Activated naive CD4-positive, alpha-beta T cell treated with anti-CD3 and anti-CD28 coated beads, Interleukin-2, amount 50 U/mL, for 72 hours (primary cell): ENCODE measurements around the gene ARHGEF38. TPM values are rescaled to one million over a fixed set of nuclear protein-coding genes. Genes with fewer than 3 reads are reported as not detected.

Source experiments
- ATAC-seq, 2 donors: fragments of 150-1000 bp; cut with Tn5 transposase; 2 replicates each; pipeline ENCODE4 v1.10.0; 2021; ENCODE audit warnings: mild to moderate bottlenecking in 2 of 2, moderate library complexity in 2 of 2
- DNase-seq, 2 donors: peaks; one replicate each; pipeline ENCODE4 v3.0.0; 2021 to 2022; ENCODE audit warnings: low spot score in 2 of 2
- H3K27ac Mint-ChIP-seq, 2 donors: one replicate each; pipeline ENCODE4 v1.8.0; 2022; ENCODE audit warnings: mild to moderate bottlenecking in 2 of 2, mixed read lengths in 2 of 2
- H3K36me3 Mint-ChIP-seq, 2 donors: one replicate each; pipeline ENCODE4 v1.8.0; 2022; ENCODE audit warnings: mixed read lengths in 2 of 2
- H3K9me3 Mint-ChIP-seq, 2 donors: one replicate each; pipeline ENCODE4 v1.8.0; 2022; ENCODE audit warnings: mixed read lengths in 2 of 2
- total RNA-seq, 2 donors: library from RNA; stranded (reverse); gene quantifications; one replicate each; pipeline ENCODE4 v1.2.3, GENCODE V29; 2022

ARHGEF38 gene
- total RNA-seq, 2 donors from 2014 or later = not detected

- ATAC-seq (no peak), DNase-seq (no peak)
- Mint-ChIP-seq H3K9me3 (no peaks in the 10 kb centered on the region), H3K36me3 (no peaks in the 10 kb centered on the region), H3K27ac (no peak overlapping the region)
These were observed 6.3 kb upstream of the ARHGEF38 start for GRCh38 chr4:105546086-105546485.

- no peaks in the 10 kb centered on the region for H3K36me3 Mint-ChIP-seq
- no peaks in the 10 kb centered on the region for H3K9me3 Mint-ChIP-seq
- no peak for DNase-seq
- no peak overlapping the region for H3K27ac Mint-ChIP-seq
- no peak for ATAC-seq
These were observed 4.7 kb upstream of the ARHGEF38 start for GRCh38 chr4:105547769-105548168.

- DNase-seq (no peak), ATAC-seq (no peak)
- Mint-ChIP-seq H3K36me3 (no peaks in the 10 kb centered on the region), H3K9me3 (no peaks in the 10 kb centered on the region), H3K27ac (no peak overlapping the region)
These were observed 3.9 kb upstream of the ARHGEF38 start for GRCh38 chr4:105548483-105548882.

- DNase-seq (no peak), ATAC-seq (no peak)
- no peak overlapping the region for H3K27ac Mint-ChIP-seq
- H3K36me3 Mint-ChIP-seq = no peaks in the 10 kb centered on the region
- no peaks in the 10 kb centered on the region for H3K9me3 Mint-ChIP-seq
These were observed 1.8 kb upstream of the ARHGEF38 start for GRCh38 chr4:105550641-105551040.

- ATAC-seq = no peak
- Mint-ChIP-seq H3K27ac (no peak overlapping the region), H3K36me3 (no peaks in the 10 kb centered on the region), H3K9me3 (no peaks in the 10 kb centered on the region)
- no peak for DNase-seq
These were observed 3.0 kb downstream of the ARHGEF38 start for GRCh38 chr4:105555409-105555808.

- no peak overlapping the region for H3K27ac Mint-ChIP-seq
- DNase-seq = no peak
- H3K9me3 Mint-ChIP-seq = no peaks in the 10 kb centered on the region
- H3K36me3 Mint-ChIP-seq = no peaks in the 10 kb centered on the region
- ATAC-seq = no peak
These were observed 3.8 kb downstream of the ARHGEF38 start for GRCh38 chr4:105556206-105556605.

- H3K36me3 Mint-ChIP-seq = no peaks in the 10 kb centered on the region
- DNase-seq = no peak
- ATAC-seq = no peak
- H3K27ac Mint-ChIP-seq = no peak overlapping the region
- no peaks in the 10 kb centered on the region for H3K9me3 Mint-ChIP-seq
These were observed 5.9 kb downstream of the ARHGEF38 start for GRCh38 chr4:105558277-105558676.

- Mint-ChIP-seq H3K36me3 (no peaks in the 10 kb centered on the region), H3K27ac (no peak overlapping the region), H3K9me3 (no peaks in the 10 kb centered on the region)
- peak in 1 of 2 donors; percentile 26 for ATAC-seq
- DNase-seq = no peak
These were observed 8.0 kb downstream of the ARHGEF38 start for GRCh38 chr4:105560421-105560848.

- Mint-ChIP-seq H3K36me3 (no peaks in the 10 kb centered on the region), H3K27ac (no peak overlapping the region), H3K9me3 (no peaks in the 10 kb centered on the region)
- DNase-seq = no peak
- no peak for ATAC-seq
These were observed 10.9 kb downstream of the ARHGEF38 start for GRCh38 chr4:105563352-105563751.

- ATAC-seq = no peak
- Mint-ChIP-seq H3K36me3 (no peaks in the 10 kb centered on the region), H3K9me3 (no peaks in the 10 kb centered on the region), H3K27ac (no peak overlapping the region)
- DNase-seq = no peak
These were observed 16.2 kb downstream of the ARHGEF38 start for GRCh38 chr4:105568584-105568983.

- H3K36me3 Mint-ChIP-seq = no peaks in the 10 kb centered on the region
- ATAC-seq = no peak
- H3K9me3 Mint-ChIP-seq = no peaks in the 10 kb centered on the region
- no peak for DNase-seq
- H3K27ac Mint-ChIP-seq = no peak overlapping the region
These were observed 16.8 kb downstream of the ARHGEF38 start for GRCh38 chr4:105569057-105569865.

GRCh38 chr4:105569866-105570236 lies 17.4 kb downstream of the ARHGEF38 start:
- H3K36me3 Mint-ChIP-seq = no peaks in the 10 kb centered on the region
- no peak for ATAC-seq
- DNase-seq = no peak
- no peak overlapping the region for H3K27ac Mint-ChIP-seq
- H3K9me3 Mint-ChIP-seq = no peaks in the 10 kb centered on the region

- H3K36me3 Mint-ChIP-seq = no peaks in the 10 kb centered on the region
- no peaks in the 10 kb centered on the region for H3K9me3 Mint-ChIP-seq
These were observed 19.9 kb downstream of the ARHGEF38 start for GRCh38 chr4:105572296-105572695.

GRCh38 chr4:105586638-105587328 lies 34.4 kb downstream of the ARHGEF38 start:
- no peaks in the 10 kb centered on the region for H3K36me3 Mint-ChIP-seq
- ATAC-seq (no peak), DNase-seq (no peak)
- no peak overlapping the region for H3K27ac Mint-ChIP-seq
- H3K9me3 Mint-ChIP-seq = no peaks in the 10 kb centered on the region

More at GRCh38 chr4:105572296-105572695, 19.9 kb downstream of the ARHGEF38 start:
- ATAC-seq (no peak), DNase-seq (no peak)
- no peak overlapping the region for H3K27ac Mint-ChIP-seq

GRCh38 chr4:105587841-105588240 lies 35.4 kb downstream of the ARHGEF38 start:
- H3K27ac Mint-ChIP-seq = no peak overlapping the region
- no peak for DNase-seq
- H3K9me3 Mint-ChIP-seq = no peaks in the 10 kb centered on the region
- no peaks in the 10 kb centered on the region for H3K36me3 Mint-ChIP-seq
- ATAC-seq = no peak

GRCh38 chr4:105588252-105588651 lies 35.8 kb downstream of the ARHGEF38 start:
- ATAC-seq (no peak), DNase-seq (no peak)
- Mint-ChIP-seq H3K36me3 (no peaks in the 10 kb centered on the region), H3K27ac (no peak overlapping the region), H3K9me3 (no peaks in the 10 kb centered on the region)

GRCh38 chr4:105591573-105591972 lies 39.2 kb downstream of the ARHGEF38 start:
- H3K36me3 Mint-ChIP-seq = no peaks in the 10 kb centered on the region
- no peak for ATAC-seq
- H3K27ac Mint-ChIP-seq = no peak overlapping the region
- H3K9me3 Mint-ChIP-seq = no peaks in the 10 kb centered on the region
- no peak for DNase-seq
